GM19043 (cell line): ENCODE measurements around the gene LRRTM4.
"Not testable (repeated sequence)": the region's sequence is repeated elsewhere in the genome, so short reads cannot be mapped to it uniquely, and the experiment has no call there.

Source experiments
- ATAC-seq: cut with Tn5 transposase; IDR thresholded peaks from one replicate; pipeline ENCODE4 v1.9.1; 2021; ENCODE audit warnings: low read depth; ENCODE audit not compliant: unreplicated experiment

LRRTM4 gene

DNA sequence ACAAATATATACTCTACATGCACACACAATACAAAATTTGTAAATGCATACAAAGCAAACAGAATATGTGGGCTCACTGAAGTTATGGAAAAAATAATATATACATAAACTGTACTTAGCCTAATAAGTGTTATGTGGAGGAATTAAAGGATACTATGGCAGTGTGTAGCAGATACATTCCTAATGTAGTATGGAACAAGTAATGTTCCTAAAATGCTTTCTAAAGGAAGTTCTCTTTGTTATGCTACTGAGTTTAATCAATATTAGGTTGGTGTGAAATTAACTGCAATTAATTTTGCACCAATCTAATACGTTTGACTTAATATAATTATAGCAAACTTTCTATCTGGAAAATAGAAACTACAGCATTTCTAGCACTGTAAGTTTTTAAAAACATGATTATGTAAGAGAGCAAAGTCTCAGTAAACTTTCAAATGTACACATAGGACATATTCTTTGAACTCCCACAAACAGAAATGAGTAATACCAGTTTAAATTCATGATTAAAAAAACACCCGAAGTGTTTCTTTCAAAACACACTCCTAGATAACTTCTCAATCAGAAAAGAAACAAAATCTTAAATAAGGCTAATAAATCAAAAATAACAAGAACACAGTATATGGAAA lies 331.3 kb downstream of the LRRTM4 start:
- ATAC-seq = no peak

DNA sequence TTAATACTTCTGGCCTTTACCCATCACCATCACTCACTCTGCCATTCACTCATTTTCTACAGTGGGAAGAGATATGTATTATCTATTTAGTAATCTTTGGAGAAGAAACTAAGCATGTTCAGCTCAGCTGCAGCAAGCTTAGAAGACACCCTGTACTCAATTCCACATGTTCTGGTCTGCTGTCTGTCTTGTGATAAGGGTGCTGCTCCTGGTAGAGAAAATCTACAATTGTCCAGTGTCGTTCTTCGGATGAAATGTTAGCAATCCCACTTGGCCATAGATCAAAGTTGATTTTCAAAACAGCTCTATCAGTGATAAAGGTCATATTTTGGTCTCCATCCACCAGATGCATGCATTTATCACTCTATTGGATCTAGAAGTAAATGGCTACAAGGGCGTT lies 337.1 kb downstream of the LRRTM4 start:
- ATAC-seq = no peak

DNA sequence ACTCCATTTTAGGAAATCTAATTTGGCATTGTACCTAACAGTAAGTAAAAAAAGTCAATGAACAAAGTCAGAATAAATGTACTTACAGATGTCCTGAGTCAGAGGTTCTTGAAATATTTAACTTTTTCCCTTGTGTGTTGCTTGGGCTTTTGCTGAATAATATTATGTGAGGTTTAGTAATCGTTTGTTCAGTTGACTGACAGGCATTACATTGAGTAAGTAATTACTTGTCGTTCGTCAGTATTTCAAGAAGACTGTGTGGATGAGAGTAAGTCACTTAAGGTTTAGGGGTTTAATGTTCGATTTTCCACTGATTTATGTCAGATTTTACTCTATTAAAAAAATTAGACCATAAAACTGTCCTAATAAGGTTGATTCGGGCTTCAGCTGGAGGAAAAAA lies 342.9 kb downstream of the LRRTM4 start:
- no peak for ATAC-seq

DNA sequence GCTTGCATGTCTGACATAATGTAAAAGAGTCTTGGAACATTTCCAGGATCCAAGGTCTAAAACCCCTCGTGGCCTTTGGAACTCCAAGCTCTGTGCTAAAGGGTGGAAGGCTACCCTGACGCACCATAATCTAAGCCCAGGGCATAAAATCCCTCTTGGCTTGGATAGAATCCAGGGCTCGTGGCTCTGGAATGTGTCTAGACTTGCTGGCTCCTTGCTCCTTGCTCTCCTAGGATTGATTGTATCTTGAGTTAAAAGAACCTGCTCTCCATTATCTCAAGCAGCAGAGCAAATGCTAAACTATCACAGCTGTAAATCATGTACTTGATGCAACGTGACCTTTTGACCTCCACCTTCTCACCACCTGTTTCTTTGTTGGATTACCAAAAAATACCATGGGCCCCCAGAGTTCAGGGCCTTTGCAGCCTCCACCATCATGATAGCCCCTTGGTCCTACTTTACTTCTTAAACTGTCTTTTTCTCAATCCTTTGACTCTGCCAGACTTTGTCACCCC lies 346.9 kb downstream of the LRRTM4 start:
- not testable (repeated sequence) for ATAC-seq

DNA sequence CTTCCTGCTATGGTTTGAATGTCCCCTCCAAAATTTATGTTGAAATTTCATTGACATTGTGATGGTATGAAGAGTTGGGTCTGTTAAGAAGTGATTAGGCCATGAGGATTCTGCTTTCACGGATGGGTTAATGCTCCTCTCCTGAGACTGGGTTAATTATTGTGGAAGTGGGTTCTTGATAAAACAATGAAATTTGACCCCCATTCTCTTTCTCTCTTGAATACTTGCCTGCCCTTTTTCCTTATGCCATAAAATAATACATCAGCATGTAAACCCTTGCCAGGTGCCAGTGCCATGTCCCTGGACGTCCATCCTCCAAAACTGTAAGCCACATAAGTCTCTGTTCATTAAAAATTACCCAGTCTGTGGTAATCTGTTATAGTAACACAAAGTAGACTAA lies 352.8 kb downstream of the LRRTM4 start:
- ATAC-seq = no peak

DNA sequence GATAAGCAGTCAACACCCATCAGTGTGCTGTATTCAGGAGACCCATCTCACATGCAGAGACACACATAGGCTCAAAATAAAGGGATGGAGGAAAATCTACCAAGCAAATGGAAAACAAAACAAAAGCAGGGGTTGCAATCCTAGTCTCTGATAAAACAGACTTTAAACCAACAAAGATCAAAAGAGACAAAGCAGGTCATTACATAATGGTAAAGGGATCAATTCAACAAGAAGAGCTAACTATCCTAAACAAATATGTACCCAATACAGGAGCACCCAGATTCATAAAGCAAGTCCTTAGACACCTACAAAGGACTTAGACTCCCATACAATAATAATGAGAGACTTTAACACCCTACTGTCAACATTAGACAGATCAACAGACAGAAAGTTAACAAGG lies 358.2 kb downstream of the LRRTM4 start:
- not testable (repeated sequence) for ATAC-seq

DNA sequence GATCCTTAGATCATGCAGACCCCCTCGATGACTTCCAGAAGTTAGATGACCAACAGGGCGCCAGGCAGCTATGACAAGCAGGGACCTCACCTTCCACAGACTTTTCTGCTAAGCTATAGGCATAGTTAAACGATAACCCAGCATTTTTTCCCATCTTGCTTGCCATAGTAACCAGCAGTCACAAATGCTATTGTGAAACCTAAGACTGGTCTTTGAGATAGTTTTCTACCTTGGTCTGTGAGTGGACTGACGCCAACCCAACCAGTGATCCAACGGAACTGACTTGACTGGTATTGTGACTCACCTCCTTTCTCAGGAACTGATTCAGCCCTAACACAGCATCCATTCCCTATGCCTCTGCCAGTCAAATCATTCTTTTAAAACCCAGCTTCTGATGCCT lies 361.2 kb downstream of the LRRTM4 start:
- no peak for ATAC-seq

DNA sequence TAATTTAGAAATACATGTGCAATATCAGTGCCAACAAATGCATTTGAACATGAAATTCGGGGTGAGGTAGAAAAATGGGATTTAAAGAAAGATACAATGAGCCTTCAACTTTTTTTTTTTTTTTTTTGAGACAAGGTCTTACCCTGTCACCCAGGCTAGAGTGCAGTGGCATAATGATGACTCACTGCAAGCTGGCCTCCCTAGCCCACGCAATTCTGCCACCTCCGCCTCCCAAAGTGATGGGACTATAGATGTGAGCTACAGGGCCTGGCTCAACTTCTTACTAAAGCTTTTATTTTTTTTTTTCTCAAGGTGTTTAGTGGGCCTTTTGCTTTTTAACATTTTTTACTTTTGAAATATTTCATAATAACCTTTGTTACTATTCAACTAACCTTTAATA lies 365.6 kb downstream of the LRRTM4 start:
- no peak for ATAC-seq

DNA sequence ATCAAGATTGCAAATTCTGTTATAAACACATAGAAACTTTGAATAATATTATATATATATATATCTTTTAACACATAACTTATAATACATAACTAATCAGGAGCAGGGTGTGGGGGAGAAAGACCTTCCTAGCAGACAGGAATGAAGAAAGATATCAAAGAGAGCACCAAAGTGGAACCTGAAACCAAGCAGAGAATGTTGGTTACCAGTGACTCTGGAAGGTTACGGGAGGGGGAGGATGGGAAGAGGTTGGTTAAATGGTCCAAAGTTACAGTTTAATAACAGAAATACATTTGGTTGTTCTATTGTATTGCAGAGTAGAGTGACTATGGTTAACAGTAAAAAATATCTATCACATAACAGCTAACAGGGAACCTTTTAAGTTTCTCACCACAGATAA lies 366.7 kb downstream of the LRRTM4 start:
- no peak for ATAC-seq

DNA sequence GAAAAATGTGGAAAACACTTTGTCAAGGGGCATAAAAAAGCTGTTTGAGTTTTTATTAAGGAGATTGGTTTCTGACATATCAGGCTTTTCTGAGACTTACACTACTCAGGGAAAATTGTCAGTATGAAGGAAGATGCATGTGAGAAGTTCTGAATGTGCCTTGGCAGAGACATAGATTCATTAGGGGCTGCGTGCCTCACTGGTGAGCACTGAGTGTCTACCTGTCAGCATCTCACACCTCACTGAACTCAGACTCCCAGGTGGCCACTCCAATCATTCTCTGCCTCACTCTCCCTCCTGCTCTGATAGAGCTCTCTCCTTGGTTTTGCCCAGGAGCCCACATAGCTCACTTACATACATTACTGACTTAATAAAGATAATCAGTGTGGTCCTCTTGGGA lies 372.6 kb downstream of the LRRTM4 start:
- ATAC-seq = no peak

DNA sequence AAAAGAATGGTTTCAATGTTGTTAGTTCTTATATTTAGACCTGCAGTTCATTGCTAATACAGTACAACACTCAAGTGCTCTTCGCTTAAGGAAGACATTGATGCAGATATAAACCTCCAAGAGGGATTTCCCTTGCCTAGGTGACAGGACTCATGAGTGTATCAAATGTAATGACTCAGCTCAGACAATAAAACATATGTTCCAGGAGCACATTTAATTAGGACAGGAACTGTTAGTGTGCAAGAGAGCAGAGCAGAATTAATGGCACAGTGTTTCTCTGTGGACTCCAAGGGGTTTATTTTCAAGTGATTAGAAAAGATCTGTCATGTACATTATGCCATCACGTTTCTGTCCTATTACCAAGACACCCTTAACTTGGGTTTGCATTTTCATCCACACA lies 375.0 kb downstream of the LRRTM4 start:
- ATAC-seq = no peak

DNA sequence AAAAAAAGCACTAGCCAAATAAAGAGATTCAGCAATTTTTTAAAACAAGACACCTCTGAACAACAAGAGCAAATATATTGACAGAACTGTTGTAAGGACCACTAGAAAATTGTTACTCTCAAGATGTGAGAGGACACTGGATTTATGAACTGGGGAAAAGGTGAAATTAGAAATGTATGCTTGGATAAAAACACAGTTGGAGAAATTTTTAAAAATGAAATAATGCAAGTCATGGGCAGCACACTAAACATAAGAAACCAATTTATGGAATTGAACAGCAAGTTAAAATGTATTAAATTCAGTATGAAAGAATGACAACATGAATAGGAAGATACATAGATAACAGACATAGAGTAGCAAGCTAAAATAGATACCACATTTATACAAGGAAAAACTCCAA lies 377.4 kb downstream of the LRRTM4 start:
- ATAC-seq = no peak

DNA sequence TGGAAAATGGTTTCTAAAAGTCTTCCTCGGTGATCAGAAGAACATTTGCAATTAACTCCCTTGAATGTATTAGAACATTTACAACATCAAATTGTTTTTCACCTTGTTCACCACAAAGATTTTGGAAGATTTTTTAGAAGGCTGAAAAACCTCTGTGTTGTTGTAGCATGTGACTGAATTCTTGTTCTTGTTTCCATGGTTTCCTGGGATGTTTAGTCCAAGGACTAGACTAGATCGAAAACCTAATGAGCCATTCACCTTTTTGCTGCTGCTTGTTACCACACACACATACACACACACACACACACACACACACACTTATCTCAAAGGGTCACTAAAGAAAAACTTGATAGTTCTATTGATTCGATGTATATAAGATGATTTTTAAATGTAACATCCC lies 380.0 kb downstream of the LRRTM4 start:
- no peak for ATAC-seq

DNA sequence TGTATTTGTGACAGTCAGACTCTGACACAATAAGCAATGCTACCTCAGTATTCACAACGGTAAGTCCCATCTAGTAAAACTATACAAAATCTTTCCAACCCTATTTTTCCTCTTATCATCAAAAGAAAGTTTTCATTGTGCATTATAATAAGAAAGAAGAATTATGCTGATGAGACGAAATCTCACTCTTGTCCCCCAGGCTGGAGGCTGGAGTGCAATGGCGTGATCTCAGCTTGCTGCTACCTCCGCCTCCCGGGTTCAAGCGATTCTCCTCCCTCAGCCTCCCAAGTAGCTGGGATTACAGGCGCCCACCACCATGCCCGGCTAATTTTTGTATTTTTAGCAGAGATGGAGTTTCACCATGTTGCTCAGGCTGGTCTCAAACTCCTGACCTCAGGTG lies 393.7 kb downstream of the LRRTM4 start:
- ATAC-seq = not testable (repeated sequence)

DNA sequence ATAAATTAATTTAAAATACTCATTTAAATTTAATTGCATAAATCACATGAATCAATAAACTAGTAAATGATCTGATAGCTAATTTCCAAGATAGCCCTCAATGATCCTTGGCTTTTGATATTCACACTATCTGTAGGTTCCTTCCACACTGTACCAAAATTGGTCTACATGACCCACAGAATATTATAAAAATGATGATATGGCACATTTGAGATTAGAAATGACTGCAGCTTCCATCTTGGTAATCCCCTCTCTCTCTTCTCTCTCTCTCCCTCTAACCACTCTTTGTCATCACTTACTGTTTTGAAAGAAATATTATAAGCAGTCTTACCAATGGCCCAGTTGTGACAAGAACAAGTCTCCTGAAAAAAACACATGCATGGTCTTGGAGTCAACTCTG lies 394.8 kb downstream of the LRRTM4 start:
- no peak for ATAC-seq

DNA sequence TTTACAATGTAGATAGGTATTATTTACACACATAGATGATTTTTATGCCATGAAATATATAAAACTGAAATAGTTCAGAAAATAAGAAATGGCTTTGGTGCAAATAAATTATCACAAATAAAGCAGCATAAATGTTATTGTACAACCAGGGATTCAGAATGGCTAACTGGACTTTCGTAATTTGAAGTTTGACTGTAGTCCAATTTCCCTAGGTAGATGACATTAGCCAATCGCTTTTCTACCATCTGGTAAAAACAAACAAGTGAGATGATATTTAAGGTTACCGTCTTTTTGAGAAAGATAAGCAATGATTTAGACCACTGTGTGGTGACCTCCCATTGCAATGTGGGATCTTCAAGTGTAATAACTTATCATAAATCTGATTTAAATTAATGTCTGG lies 400.7 kb downstream of the LRRTM4 start:
- no peak for ATAC-seq

DNA sequence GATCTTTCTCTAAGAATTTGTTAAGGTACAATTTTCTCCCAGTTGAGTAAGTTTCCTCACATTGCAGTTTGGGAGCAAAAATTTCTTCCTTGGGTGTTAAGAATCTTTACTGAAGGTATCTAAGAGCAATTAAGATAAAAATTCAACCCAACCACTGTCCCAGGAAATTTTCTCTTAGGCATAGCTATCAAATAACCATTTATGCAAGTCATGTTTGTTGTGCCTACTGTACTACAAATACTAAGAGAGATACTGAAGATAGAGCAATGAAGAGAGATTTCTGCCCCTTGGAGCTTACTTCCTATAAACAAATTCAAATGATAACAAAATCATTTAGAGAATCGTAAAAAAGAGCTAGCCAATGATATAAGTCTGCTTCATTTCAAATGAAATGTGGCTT lies 402.8 kb downstream of the LRRTM4 start:
- ATAC-seq = no peak

DNA sequence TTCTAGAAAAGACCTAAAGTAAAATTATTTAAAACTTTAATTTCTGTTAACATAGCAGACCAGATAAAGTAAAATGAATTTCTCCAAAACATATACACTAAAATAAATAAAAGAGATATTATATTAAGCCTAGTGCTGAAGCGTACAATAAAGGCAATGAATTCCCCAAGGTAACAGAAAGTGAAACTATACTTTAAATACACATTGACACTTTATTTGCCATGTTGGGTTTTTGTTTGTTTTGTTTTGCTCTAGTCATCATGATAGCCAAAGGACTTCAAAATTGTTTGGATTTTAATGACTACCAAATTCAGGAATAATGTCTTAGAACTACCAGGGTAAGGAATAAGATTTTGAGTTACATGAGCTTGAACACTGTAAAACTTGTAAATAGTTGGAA lies 413.3 kb downstream of the LRRTM4 start:
- ATAC-seq = no peak

DNA sequence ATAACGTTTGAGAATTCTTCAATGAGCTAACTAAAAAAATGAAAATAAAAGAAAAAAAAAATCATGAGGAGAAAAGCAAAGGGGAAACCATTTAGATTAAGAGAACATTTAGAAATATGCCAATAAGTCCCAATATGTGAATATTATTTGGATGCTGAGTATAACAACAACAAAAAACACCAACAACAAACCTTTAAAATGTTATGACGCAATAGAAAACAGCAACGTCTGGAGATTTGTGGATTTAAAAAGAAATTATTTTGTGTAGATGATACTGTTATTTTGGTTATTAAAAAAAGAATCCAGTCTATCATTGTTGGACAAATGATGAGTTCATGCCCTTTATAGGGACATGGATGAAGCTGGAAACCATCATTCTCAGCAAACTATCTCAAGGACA lies 417.2 kb downstream of the LRRTM4 start:
- ATAC-seq = no peak

DNA sequence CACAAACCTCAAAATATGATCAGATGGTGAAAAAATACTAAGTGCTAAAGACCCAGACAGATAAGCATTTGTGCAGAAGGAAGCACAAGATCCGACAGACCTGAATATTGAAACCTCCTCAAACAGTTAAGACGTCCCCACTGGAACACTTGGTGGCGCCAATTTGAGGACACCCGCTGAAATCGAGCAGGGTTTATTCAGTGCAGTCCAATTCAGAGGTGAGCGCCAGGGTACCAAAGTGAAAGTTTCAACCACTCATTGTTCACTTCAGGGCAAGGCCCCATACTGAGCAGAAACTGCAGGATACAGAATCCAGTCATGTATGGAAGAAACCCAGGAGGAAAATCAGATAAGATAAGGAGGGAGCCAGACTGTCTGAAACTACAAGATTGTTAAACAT lies 417.6 kb downstream of the LRRTM4 start:
- no peak for ATAC-seq

DNA sequence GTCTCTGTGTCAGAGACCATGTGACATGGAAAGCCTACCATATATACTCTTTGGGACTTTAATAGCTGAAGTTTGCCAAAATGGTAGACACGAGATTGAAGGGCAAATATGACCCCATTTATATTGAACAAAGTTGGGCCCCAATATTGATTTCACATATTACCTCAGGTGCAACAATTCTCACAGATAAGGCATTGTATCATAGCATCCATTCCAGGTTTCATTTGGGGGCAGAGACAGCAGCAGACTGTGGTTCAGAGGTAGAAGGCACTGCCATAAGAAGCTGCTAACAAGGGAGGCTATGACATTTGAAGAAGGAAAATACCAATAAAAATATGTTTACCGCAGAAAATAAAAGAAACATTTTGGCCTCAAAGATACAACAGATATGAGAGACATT lies 419.2 kb downstream of the LRRTM4 start:
- ATAC-seq = no peak

DNA sequence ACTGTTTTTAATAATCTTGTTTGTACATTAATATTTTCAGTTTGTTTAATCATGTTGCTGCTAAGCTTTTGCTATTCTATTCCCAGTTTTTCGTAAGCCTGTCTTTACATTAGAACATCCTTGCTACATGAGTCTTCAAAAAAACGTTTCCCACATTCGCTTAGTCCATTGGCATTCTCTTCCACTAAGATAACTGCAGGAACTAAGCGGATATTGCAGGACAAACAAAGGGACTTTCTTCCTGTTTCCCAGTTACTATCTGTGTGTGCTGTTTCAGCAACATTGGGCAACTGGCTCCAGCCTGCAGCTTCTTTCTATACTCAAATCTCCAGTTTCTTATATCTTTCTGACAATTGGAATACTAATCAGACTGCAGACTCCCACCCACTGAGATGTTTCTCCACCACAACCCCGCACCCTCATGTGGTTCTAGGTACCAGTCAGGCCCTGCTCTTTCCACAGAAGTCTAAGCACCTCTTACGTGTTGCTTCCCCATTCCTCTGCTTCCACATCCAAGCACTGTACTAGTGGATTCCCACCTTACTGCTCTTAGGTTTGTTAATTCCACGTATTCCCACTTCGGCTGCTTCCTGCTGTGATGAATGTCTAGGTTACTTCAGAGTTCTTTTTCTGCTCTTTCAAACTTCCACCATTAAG lies 420.3 kb downstream of the LRRTM4 start:
- no peak for ATAC-seq

DNA sequence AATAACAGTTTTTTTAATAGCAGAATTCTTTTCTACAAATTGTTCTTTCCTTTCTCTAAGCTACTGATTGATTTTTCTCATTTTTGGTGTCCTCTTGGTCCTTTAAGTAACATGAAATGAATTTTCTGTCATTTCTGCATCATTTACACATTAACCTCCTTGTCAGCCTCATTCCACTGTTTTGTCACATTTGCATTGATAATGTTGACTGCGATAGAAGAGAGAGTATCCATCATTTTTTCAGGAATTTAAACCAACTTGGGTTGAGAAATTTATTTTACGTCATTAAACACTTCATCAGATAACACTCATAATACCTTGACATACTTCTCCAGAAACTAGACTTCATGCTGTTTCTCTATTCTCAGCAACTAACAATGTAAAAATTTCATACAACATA lies 422.2 kb downstream of the LRRTM4 start:
- no peak for ATAC-seq
